DMS 273 (cell line): ENCODE results near the gene TCN2.
A peak's percentile ranks its signal among the peaks of the same experiment; 100 is the strongest.
"Not testable (repeated sequence)": the region's sequence is repeated elsewhere in the genome, so short reads cannot be mapped to it uniquely, and the experiment has no call there.

ENCODE experiments used
- DNase-seq: peaks from one replicate; lab custom pipeline; 2025; ENCODE audit not compliant: unreplicated experiment; lab: John Stamatoyannopoulos, UW

The TCN2 gene

GRCh38 chr22:30609260-30610185 is 2.5 kb downstream of the TCN2 start:
- DNase-seq, result no peak

- no peak for DNase-seq
Measured at GRCh38 chr22:30610299-30610698, 3.3 kb downstream of the TCN2 start.

- no peak for DNase-seq
Measured at GRCh38 chr22:30611197-30611596, 4.2 kb downstream of the TCN2 start.

- DNase-seq, result no peak
Measured at GRCh38 chr22:30612789-30613188, 5.8 kb downstream of the TCN2 start.

- DNase-seq, result no peak
Measured at GRCh38 chr22:30614268-30614667, 7.3 kb downstream of the TCN2 start.

GRCh38 chr22:30614879-30615278 is 7.9 kb downstream of the TCN2 start:
- DNase-seq, result no peak

GRCh38 chr22:30615543-30615954 is 8.6 kb downstream of the TCN2 start:
- DNase-seq, result no peak

- no peak for DNase-seq
Measured at GRCh38 chr22:30617819-30618218, 10.8 kb downstream of the TCN2 start.

- not testable (repeated sequence) for DNase-seq
Measured at GRCh38 chr22:30619909-30620308, 12.9 kb downstream of the TCN2 start.

GRCh38 chr22:30626413-30626812 is 19.4 kb downstream of the TCN2 start:
- no peak for DNase-seq

- DNase-seq, result no peak
Measured at GRCh38 chr22:30627471-30627870, 20.5 kb downstream of the TCN2 start.

GRCh38 chr22:30628491-30628890 is 21.5 kb downstream of the TCN2 start:
- no peak for DNase-seq

GRCh38 chr22:30631469-30631868 is 24.5 kb downstream of the TCN2 start:
- not testable (repeated sequence) for DNase-seq

GRCh38 chr22:30634471-30635233 is 27.7 kb downstream of the TCN2 start:
- peak; percentile 89 for DNase-seq

- DNase-seq, result peak; percentile 92
Measured at GRCh38 chr22:30635273-30636225, 28.6 kb downstream of the TCN2 start, which contains the start of gene SLC35E4. SLC35E4 (plus strand) TSS chr22:30635781; CDS start chr22:30636451, 670 bp downstream.

GRCh38 chr22:30636226-30637077 is 29.5 kb downstream of the TCN2 start:
- peak; percentile 56 for DNase-seq

- no peak for DNase-seq
Measured at GRCh38 chr22:30637701-30638114, 30.7 kb downstream of the TCN2 start.

GRCh38 chr22:30640361-30640760 is 33.4 kb downstream of the TCN2 start:
- no peak for DNase-seq

- DNase-seq, result no peak
Measured at GRCh38 chr22:30640839-30641430, 34.0 kb downstream of the TCN2 start.
